Coronary artery (tissue), 2 donors: ENCODE measurements around the gene UNC50.

ENCODE experiments used
- DNase-seq: peaks from one replicate; pipeline ENCODE4 v3.0.0-alpha.2; 2017; ENCODE audit warnings: low spot score
- H3K27ac ChIP-seq, 2 donors: fragments of 200-600 bp; sonication (generic); one replicate each; pipeline ENCODE4 v1.5.1; 2016 to 2019
- H3K4me3 ChIP-seq: fragments of 200-600 bp; sonication (generic); 2 replicates; pipeline ENCODE4 v1.5.1; 2016; ENCODE audit warnings: mild to moderate bottlenecking, moderate library complexity
- CTCF ChIP-seq: fragments of 200-600 bp; sonication (generic); IDR thresholded peaks from one replicate; pipeline ENCODE4 v1.5.1; 2019; ENCODE audit warnings: antibody characterized with exemption

The UNC50 gene

GRCh38 chr2:98608962-98609604 is 694 bp downstream of the UNC50 start:
- Histone ChIP-seq H3K27ac (peak overlapping the region; percentile 94 to 97), H3K4me3 (peak overlapping the region; percentile 99)
- TF ChIP-seq CTCF = no peak
- DNase-seq = no peak

DNA sequence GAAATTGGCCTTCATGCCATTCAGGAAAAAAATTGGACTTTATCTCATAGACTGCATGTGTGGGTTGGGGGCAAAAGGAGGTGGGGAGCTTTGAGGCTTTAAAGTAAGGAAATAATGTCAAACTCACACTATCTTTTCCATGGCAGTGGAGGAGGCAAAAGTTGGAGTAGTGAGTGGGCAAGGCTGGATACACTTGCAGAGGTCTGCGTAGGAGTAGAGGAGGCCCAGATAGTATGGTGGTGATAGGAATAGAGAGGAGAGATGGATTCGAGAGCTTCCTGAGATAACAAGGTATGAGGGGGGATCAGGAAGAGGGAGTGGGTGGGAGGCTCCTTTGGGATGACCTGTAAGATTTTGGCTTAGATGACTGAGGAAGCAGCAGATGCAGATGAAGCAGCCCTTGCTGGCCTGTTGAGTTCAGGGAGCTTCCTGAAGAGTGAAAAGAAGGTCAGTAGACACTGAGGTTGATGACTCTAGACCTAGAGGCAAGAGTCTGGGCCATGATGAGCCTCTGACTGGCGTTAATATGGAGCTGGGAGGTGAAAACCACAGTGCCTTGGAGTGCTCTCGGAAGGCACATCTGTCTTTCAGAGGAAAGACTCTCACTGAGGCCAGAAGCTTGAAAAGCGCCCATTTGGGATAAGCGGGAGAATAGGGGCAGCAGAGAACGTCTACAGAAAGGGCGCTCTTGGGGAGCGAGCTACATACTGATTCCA is 5.8 kb downstream of the UNC50 start:
- Histone ChIP-seq H3K27ac (no peak overlapping the region), H3K4me3 (no peak overlapping the region)
- TF ChIP-seq CTCF = no peak
- no peak for DNase-seq

GRCh38 chr2:98615481-98615880 is 7.1 kb downstream of the UNC50 start:
- no peak for DNase-seq
- Histone ChIP-seq H3K27ac (no peak overlapping the region), H3K4me3 (no peak overlapping the region)
- TF ChIP-seq CTCF = no peak

- no peak for TF ChIP-seq CTCF
- DNase-seq = no peak
- H3K27ac ChIP-seq = no peak overlapping the region
- H3K4me3 ChIP-seq = no peak overlapping the region
These were observed 8.8 kb downstream of the UNC50 start for GRCh38 chr2:98617149-98617548.

DNA sequence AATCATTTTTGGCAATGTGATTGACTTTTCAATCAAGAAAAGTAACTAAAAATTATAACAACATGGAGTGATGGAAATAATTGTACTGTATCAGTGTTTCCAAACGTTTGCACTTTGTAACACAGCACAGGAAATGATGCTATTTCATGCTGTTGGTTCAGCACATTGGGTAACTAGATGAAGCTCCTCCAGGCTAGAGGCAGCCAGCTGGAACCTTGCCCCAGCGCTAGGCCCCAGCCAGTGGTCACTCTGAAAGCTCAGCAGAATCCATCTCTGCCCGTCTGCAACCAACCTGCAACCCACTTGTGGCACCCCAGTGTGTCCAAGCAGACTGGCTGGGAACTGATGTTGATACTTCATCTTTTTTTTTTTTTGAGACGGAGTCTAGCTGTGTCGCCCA is 15.3 kb downstream of the UNC50 start:
- no peak overlapping the region for H3K4me3 ChIP-seq
- DNase-seq = no peak
- H3K27ac ChIP-seq = no peak overlapping the region
- TF ChIP-seq CTCF = no peak

GRCh38 chr2:98632351-98632750 is 24.0 kb downstream of the UNC50 start:
- no peak for DNase-seq
- no peak for TF ChIP-seq CTCF
- H3K4me3 ChIP-seq = no peak overlapping the region
- H3K27ac ChIP-seq = no peak overlapping the region
